K562 (cell line): ENCODE results near the gene FES. TPM values are rescaled to one million over a fixed set of nuclear protein-coding genes. Genes with fewer than 3 reads are reported as not detected.

ENCODE experiments used
- CAMTA2 ChIP-seq: fragments of 250-450 bp; sonication (Bioruptor Pico); conservative IDR thresholded peaks from 2 replicates; pipeline ENCODE4 v1.5.1; 2022
- CBX8 ChIP-seq: fragments of 200-600 bp; sonication (generic); IDR thresholded peaks from 2 replicates; pipeline ENCODE4 v1.6.1; 2012; ENCODE audit warnings: borderline replicate concordance, mixed run types, low read depth, mild to moderate bottlenecking, moderate library complexity, mixed read lengths, low read length, control low read depth, inconsistent platforms; ENCODE audit not compliant: poor library complexity, severe bottlenecking; ENCODE audit errors: extremely low read depth
- ESRRA ChIP-seq: fragments of 450-650 bp; IDR thresholded peaks from 2 replicates; pipeline ENCODE4 v1.6.1; 2014; ENCODE audit warnings: low read depth, mild to moderate bottlenecking, moderate library complexity, borderline replicate concordance
- MTA1 ChIP-seq: fragments of 450-650 bp; IDR thresholded peaks from 2 replicates; pipeline ENCODE4 v1.6.1; 2017; ENCODE audit warnings: borderline replicate concordance
- MTF1 ChIP-seq: fragments of 250-450 bp; sonication (Bioruptor Pico); IDR thresholded peaks from 2 replicates; pipeline ENCODE4 v1.9.0; 2021; ENCODE audit warnings: moderate library complexity, mild to moderate bottlenecking, inconsistent platforms, borderline replicate concordance
- NR4A1 ChIP-seq, 2 experiments: fragments of 250-450 bp in 1 of 2; fragments of 450-650 bp in 1 of 2; sonication (Bioruptor Pico) in 1 of 2; IDR thresholded peaks; 2 replicates each; pipeline versions ENCODE4 v1.4.0 to v1.6.1; 2016 to 2020; ENCODE audit warnings: mild to moderate bottlenecking in 2 of 2, missing compliant biosample characterization in 1 of 2, missing genetic modification characterization in 1 of 2, moderate library complexity in 1 of 2
- ZNF511 ChIP-seq: sonication (generic); formaldehyde crosslinking; IDR thresholded peaks from 2 replicates; pipeline ENCODE4 v1.8.0; 2022; ENCODE audit warnings: mild to moderate bottlenecking, missing genetic modification reagents
- ZNF707 ChIP-seq: fragments of 250-450 bp; sonication (Bioruptor Pico); conservative IDR thresholded peaks from 2 replicates; pipeline ENCODE4 v1.8.0; 2022; ENCODE audit warnings: inconsistent platforms, mild to moderate bottlenecking, moderate library complexity
- polyA plus RNA-seq, 8 experiments: library from polyadenylated mRNA; depleted of rRNA in 4 of 8; stranded (reverse) in 5 of 8; unstranded in 3 of 8; fragments of >200 nt; fragmentation: Nextera tagmentation in 2 of 8; fragmentation: Illumina TruSeq in 1 of 8; extraction: Ambion mirVana in 2 of 8; extraction: Trizol in 1 of 8; gene quantifications; 2 replicates each; pipeline versions ENCODE4 v1.2.1 to v1.2.3, GENCODE V29; 2011 to 2014; ENCODE audit warnings: inconsistent platforms in 1 of 8, missing spikeins in 1 of 8
- total RNA-seq, 7 experiments: library from RNA; depleted of rRNA in 6 of 7; stranded (reverse); fragments of >200 nt in 6 of 7; fragmentation: Illumina TruSeq in 2 of 7; extraction: Trizol in 2 of 7; gene quantifications; 2 replicates each; pipeline versions ENCODE4 v1.2.1 to v1.2.3, GENCODE V29; 2011 to 2021; ENCODE audit warnings: low replicate concordance in 1 of 7
- TF ChIP-seq, protein P1 (sequence below), 3 experiments: IDR thresholded peaks in 2 of 3; conservative IDR thresholded peaks in 1 of 3; 2 replicates each; pipeline ENCODE4 v1.5.1; 2011 to 2012; ENCODE audit warnings: low read length in 3 of 3, mild to moderate bottlenecking in 3 of 3, control low read depth in 2 of 3, improper control_type of control experiment in 1 of 3, inconsistent platforms in 1 of 3, low read depth in 1 of 3, mixed read lengths in 1 of 3, moderate library complexity in 1 of 3; ENCODE audit not compliant: insufficient read depth in 2 of 3
- TF ChIP-seq, protein P2 (sequence below): IDR thresholded peaks from 2 replicates; pipeline ENCODE4 v1.6.1; 2012; ENCODE audit warnings: low read depth, low read length, improper control_type of control experiment, borderline replicate concordance

Gene FES
- total and polyA plus RNA-seq, 9 of the 15 experiments (the other 6 are each of a cell fraction or from before 2014, with no cell fraction given), result 0.38 to 2.6 (median 0.82) TPM

GRCh38 chr15:90837094-90837493 lies 47.2 kb upstream of the FES start (continued):
- TF ChIP-seq NR4A1 (CRISPR knock-in tag; IDR thresholded peaks at IDR 0.05), result no peak
- 0 out of 2 replicates have a peak, but pooled peaks have one; percentile 18 for TF ChIP-seq NR4A1 (tag; IDR thresholded peaks at IDR 0.05)
- TF ChIP-seq ZNF707 (CRISPR knock-in tag), result no peak
- TF ChIP-seq CAMTA2 (CRISPR knock-in tag), result no peak
- TF ChIP-seq MTF1, result no peak
- TF ChIP-seq, protein P1, sequence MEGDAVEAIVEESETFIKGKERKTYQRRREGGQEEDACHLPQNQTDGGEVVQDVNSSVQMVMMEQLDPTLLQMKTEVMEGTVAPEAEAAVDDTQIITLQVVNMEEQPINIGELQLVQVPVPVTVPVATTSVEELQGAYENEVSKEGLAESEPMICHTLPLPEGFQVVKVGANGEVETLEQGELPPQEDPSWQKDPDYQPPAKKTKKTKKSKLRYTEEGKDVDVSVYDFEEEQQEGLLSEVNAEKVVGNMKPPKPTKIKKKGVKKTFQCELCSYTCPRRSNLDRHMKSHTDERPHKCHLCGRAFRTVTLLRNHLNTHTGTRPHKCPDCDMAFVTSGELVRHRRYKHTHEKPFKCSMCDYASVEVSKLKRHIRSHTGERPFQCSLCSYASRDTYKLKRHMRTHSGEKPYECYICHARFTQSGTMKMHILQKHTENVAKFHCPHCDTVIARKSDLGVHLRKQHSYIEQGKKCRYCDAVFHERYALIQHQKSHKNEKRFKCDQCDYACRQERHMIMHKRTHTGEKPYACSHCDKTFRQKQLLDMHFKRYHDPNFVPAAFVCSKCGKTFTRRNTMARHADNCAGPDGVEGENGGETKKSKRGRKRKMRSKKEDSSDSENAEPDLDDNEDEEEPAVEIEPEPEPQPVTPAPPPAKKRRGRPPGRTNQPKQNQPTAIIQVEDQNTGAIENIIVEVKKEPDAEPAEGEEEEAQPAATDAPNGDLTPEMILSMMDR (IDR thresholded peaks at IDR 0.05 in 2 of 3, conservative IDR thresholded peaks at IDR 0.05 in 1 of 3; ENCODE audit: insufficient read depth in 2 of 3, low read depth in 1 of 3, low read length in 3 of 3), result no peak
- TF ChIP-seq CBX8, result no peak
- TF ChIP-seq MTA1, result no peak
- peak; percentile 52; the same call in 1 of the 2 replicates for TF ChIP-seq ESRRA
- no peak for TF ChIP-seq ZNF511 (CRISPR knock-in tag)
- TF ChIP-seq, protein P2, sequence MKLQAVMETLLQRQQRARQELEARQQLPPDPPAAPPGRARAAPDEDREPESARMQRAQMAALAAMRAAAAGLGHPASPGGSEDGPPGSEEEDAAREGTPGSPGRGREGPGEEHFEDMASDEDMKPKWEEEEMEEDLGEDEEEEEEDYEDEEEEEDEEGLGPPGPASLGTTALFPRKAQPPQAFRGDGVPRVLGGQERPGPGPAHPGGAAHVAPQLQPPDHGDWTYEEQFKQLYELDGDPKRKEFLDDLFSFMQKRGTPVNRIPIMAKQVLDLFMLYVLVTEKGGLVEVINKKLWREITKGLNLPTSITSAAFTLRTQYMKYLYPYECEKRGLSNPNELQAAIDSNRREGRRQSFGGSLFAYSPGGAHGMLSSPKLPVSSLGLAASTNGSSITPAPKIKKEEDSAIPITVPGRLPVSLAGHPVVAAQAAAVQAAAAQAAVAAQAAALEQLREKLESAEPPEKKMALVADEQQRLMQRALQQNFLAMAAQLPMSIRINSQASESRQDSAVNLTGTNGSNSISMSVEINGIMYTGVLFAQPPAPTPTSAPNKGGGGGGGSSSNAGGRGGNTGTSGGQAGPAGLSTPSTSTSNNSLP, result no peak
- TF ChIP-seq, all 486 proteins: peak for 16
